ENCODE results near the gene MYOZ3.

DNA sequence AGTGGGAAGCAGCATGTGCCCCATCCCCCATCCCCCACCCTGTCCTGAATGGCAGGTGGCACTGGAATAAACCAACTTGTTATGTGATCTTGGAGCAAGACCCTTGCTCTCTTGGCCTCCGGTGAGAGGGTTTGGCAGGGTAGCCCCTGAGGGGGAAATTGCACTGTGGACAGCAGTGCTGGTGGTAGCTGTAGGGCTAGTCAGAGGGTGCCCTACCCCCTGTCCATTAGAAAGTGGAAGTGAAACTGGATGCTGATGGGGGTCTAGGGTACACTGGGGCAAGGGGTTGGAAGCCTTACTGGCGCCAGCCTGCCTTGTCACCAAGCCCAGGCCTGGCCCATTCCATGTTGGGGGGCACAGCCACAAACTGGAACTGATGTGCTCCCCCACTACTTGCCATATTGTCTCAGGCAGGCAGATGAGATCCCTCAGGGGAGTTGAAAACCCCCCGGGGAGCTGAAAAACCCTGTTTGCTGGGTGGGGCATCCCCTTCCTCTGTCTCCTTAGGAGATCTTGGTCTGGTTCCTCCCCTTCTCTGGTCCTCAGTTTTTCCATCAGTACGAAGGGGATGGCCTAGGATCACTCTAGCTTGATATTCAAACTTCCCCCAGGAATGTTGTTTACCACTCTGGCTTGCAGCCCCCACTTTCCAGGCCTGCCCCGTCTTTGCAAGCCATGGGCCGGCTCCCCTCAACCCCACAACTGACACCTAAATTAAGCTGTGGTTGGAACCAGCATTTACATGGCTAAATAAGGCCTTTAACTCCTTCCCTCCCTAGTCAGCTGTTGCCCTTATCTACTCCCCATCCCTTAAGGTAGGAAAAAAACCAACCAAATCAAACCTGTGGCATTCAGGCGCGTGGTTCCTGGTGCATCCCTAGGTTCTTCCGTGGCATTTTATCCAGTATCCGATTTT lies 35.0 kb upstream of the MYOZ3 start:
- TF ChIP-seq, protein P1, sequence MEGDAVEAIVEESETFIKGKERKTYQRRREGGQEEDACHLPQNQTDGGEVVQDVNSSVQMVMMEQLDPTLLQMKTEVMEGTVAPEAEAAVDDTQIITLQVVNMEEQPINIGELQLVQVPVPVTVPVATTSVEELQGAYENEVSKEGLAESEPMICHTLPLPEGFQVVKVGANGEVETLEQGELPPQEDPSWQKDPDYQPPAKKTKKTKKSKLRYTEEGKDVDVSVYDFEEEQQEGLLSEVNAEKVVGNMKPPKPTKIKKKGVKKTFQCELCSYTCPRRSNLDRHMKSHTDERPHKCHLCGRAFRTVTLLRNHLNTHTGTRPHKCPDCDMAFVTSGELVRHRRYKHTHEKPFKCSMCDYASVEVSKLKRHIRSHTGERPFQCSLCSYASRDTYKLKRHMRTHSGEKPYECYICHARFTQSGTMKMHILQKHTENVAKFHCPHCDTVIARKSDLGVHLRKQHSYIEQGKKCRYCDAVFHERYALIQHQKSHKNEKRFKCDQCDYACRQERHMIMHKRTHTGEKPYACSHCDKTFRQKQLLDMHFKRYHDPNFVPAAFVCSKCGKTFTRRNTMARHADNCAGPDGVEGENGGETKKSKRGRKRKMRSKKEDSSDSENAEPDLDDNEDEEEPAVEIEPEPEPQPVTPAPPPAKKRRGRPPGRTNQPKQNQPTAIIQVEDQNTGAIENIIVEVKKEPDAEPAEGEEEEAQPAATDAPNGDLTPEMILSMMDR (IDR thresholded peaks at IDR 0.05) = no peak
- TF ChIP-seq POLR2A (IDR thresholded peaks at IDR 0.05) = no peak
